Astrocyte (in vitro differentiated cells and primary cell): ENCODE measurements around the gene CDK15.

ENCODE experiments used
- CTCF ChIP-seq: IDR thresholded peaks from 2 replicates; pipeline ENCODE4 v1.5.1; 2011; ENCODE audit warnings: low read depth, mild to moderate bottlenecking, inconsistent platforms, low read length, moderate library complexity; ENCODE audit not compliant: insufficient read depth
- EZH2 ChIP-seq: IDR thresholded peaks from 2 replicates; pipeline ENCODE4 v1.6.1; 2012; ENCODE audit warnings: mild to moderate bottlenecking, low read length, inconsistent platforms; ENCODE audit not compliant: insufficient read depth

- TF ChIP-seq CTCF (no peak), EZH2 (no peak)
Observed at GRCh38 chr2:201833781-201834180, 27.4 kb downstream of the CDK15 start.
